HG03565 (cell line): Measurements from ENCODE around the gene C16orf95.

Experiments used
- ATAC-seq: cut with Tn5 transposase; IDR thresholded peaks from one replicate; pipeline ENCODE4 v1.9.1; 2021; ENCODE audit warnings: mild to moderate bottlenecking, moderate library complexity; ENCODE audit not compliant: unreplicated experiment

C16orf95 gene

DNA sequence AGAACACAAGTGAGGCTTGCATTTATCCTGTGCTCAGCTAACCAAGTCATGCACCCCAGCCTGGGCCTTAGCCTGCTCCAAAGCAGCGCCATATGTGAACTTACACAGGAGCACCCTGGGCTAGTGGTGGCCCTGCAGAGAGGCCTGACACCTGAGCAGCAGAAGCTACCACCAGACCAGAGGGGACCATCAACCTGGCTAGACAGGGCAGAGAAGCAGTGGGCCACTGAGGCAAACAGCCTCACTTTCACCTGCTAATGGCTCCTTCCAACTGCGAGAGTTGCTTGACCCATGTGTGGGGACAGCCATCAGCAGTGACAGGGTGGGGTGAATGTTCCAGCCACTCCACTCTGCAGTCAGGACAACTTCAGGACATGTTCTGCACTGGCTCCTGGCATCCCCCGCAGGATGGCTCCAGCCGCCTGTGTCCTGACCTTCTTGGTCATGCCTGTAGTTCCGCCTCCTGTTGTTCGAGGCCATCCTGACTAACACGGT, 2.9 kb upstream of the C16orf95 start:
- no peak for ATAC-seq

DNA sequence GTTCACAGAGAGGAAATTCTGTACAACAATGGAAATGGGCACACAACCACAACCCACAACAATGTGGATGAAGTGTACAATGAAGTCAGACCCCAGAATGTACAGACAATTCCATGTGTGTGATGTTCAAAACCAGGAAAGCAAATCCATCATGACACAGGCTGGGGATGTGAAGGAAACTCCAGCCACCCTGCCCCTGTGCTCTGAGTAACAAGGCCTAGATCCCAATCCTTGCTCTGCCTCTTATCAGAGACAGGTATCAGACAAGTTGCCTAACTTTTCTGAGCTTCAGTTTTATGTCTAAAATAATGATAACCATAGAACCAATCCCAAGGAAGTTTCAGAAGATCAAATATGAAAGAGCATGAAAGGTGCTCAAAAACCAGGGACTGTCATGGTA, 1.8 kb upstream of the C16orf95 start:
- no peak for ATAC-seq

DNA sequence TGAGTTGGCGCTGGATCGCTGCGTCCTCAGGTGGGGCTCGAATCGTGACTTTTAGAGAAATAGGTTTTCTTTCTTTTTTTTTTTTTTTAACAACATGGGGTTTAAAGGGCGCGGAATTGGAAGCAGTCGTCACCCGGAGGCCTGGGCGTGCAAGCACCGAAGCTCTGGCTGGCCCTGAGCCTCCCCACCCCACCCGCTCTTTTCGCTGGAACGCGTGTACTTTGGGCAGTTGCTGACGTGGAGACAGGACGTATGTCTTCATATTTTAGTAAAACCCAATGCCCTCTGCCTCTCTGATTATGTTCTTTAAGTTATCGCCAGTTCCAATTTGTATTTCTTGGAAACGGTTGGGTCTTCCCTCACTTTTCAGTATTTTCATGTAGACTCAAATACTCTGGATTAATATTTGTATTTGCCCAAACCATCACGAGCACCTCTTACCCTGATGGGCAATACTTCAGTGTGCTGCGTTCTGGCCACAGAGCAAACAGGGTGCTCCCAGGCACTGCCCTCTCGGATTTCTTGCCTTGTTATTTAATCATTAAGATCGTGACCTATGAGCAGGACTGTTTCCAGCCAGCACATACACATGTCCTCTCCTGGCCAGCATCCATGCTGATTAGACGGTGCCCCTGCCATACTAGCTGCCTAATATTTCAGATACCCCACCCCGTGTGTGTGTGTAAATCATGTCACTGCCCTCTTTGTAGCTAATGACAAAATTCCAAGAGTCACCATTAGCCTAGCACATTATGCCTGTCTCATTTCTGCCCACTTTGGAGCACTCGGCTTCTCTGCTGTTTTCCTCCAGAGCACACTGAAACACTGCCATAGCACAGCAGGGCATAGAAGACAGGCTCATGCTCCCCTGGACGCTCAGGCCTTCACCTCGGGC, 805 bp upstream of the C16orf95 start:
- ATAC-seq, result peak; percentile 2

DNA sequence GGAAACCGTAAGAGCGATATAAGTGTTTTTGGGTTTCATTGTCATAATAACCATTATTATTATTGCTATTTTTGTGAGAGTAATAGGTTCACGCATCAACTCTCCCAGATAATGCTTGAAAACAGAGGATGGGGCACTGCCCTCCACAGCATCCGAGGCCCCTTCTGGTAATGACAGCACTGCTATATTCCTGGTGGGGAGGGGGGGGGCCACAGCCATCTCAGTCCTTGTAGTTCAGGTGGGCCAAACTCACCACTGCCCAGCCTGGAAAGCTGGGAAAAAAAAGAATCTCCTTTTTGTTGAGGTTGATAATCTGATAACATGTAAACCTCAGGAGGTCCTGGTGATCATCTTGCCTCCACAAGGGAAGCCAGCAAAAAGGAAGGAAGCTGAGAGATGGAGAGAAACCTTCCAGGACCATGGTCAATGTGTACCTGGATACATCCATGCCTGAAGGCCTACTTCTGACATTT, 706 bp downstream of the C16orf95 start:
- ATAC-seq, result no peak

DNA sequence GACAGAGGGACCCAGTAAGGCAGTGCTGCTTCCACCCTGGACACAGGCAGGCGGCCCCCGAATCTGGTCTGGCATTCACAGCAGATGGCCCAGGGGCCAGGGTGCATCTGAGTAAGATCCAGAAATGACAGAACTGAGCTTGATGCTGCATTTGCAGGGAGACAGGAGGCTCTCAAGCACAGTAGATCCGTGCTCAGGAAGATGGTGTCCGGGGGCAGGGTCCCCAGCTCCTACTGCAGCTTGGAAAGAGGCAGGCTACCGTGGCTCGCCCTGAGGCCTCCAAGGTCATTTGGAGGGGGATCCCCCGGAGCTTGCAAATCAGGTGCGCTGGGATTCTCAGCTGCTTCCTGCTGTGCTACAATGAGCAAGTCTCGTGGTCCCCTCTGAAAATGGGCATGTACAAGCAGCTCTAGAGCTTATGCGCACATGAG, 2.2 kb downstream of the C16orf95 start:
- no peak for ATAC-seq

DNA sequence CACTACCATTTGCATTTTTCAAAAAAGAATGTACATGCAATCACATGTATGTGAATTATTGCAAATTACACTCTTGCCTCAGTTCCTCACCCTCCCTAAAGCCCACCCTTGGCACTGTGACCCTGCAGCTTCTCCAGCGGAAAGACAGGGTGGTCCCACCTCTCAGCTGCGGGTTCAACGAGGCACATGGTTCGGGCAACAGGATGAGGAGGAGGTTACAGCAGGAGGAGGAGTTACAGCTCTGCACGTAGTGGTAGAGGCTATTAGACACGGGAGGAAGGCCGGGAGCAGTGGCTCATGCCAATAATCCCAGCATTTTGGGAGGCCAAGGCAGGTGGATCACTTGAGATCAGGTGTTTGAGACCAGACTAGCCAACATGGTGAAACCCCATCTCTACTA, 5.2 kb downstream of the C16orf95 start:
- ATAC-seq, result no peak

DNA sequence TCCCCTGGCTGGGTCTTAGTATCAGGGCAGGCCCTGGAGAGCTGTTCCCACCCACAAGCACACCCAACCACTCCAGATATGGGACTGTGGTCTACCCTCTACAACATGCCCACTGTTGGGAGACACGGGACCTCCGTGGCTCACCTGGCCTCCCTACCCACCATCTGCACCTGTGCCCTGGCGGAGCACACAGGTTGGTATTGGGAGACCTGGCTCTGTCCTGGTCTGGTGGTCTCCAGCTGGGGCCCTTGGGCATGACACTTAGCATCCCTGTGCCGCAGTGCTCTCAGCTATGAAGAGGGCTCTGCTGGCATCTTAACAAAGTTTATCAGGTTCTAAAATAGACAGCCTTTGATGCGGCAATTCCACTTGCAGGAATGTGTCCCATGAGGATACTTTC, 5.8 kb downstream of the C16orf95 start:
- ATAC-seq, result no peak

DNA sequence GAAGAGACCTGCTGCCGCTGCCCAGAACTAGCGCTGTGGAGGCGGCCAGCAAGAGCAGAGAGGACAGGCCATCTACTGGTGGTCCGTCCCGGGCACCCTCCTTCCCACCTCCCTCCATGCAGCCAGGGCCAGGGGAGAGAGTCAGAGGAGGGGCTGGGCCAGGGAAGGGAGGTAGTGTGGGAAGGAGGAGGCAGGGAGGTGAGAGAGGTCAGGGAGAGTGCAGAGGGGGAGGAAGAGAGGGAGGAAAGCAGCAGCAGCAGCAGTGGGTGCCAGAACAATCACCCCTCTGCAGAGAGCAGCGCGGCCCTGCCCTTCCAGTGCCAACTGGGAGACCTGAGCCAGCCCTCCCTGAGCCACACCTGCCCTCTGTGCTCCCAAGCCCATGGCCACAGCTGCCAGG, 6.6 kb downstream of the C16orf95 start:
- no peak for ATAC-seq

DNA sequence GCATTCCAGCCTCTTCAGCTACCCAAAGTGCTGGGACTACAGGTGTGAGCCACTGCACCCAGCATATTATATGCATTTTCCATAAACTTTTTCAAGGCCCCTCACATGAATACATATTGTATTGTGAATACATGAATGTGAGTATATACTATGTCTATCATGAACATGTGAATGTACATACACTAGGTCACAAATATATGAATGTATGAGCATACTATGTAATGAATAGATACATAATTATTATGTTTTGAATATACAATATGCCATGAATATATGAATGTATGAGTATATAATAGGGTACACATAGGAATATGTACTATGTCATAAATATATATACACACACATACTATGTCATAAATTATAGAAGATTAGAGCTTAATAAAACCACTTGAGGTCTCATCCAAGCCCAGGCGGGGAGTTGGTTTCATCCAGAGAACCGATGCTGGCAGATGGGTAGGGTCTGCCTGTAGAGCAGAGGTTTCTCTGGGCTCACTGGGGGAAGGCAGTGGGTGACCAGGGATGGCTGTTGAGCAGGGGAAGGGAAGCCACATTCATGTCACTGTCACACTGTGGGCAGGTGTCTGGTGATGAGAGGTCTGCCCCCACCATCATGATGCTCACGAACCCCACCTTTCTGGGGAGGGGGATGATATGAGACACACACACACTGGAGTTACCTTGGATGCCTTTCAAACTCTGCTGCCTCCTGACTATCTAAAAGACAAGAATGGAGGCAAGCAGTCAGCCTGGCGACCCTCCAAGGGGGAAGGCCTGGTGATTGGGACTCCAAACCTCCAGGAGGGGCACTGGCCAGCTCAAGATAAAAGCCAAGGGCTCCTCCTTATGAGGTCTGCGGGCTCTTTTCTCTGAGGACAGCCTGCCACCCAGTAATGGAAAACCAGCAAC, 7.3 kb downstream of the C16orf95 start:
- no peak for ATAC-seq

DNA sequence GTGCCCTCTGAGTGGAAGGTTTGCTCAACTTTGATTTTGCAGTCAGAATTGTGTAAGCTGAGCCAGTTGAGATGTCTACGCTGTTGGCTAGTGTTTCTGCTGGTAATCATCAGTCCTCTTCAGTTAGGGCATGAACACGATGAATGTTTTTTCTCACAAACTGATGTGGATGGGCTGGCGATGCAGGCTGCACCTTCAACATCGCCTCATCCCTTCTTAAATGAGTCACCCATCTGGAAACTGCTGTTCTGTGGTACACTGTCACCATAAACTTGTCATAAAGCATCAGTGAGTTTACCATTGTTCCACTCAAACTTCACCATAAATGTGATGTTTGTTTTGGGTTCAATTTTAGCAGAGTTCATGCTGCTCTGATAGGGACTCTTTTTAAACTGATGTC, 8.4 kb downstream of the C16orf95 start:
- ATAC-seq, result no peak

DNA sequence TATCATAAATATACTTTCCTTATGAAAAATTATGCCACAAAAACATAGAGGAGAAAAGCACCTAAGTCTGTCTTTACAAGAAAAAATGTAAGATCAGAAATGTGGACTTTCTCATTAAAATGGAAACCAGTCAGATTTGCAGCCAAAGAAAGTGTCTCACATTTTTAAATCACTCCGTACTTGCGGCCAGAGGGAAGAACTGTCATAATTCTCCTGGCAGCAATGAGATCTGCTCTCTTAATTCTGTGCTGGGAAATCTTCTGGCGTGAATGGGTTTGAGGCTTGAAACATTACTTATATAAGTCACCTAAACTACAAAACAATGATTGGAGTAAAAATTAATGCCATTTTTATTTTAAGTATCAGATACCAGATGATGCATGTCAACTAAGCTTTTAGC, 10.7 kb downstream of the C16orf95 start:
- no peak for ATAC-seq

DNA sequence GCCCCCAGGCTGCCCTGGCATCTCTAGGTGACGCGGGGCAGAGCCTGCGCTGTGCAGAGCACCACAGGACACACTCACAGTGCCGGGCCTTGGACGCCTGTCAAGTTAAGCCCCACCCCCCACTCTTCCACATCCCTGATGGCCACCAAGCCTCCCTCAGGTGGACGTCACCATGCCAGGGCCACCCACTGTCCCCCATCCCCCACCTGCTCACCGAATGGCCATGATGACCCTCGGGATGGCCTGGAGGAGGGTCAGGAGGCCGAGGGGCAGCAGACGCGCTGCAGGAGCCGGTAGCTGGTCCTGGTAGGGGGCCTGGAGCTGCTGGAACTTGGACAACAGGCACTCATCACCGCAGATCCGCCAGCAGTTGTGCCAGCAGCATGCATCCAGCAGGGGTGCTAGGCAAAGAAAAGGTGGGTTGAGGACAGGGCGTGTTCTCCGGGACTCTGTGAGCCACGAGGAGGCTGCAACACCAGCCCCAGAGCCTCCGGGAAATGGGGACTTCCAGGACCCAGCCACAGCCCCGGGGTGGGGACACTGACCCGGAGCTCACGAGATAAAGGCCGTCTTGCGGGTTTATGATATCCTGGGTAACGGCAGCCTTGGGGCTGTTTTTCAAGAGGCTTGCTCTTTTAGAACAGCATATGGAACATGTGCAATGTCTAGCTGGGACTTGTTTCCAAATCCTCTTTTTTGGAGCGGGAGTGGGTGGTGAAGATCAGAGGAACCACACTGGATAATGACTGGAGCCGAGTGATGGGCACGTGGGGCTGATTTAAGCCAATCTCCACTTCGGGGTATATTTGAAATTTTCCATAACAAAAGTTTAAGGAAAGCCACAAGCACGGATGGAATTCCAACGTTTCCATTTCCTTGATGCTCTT, 11.4 kb downstream of the C16orf95 start:
- ATAC-seq, result no peak

DNA sequence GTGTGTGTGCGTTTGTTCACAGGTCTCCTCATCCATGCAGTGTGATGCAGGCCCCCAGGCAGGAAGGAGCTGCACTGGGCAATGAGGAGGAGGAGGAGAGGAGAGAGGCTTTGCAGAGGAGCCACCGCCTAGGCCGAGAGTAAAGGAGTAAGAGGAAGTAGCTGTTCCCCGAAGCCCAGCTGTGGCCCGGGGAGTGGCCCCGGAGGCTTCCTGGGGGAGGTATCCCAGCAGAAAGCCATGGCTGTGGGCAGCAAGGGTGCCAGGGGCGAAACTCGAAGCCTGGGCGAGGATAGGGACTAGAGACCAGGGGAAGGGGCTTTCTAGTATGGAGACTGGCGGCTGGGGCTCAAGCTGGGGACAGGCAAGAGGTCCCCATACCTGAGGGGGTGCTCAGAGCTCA, 12.2 kb downstream of the C16orf95 start:
- no peak for ATAC-seq

DNA sequence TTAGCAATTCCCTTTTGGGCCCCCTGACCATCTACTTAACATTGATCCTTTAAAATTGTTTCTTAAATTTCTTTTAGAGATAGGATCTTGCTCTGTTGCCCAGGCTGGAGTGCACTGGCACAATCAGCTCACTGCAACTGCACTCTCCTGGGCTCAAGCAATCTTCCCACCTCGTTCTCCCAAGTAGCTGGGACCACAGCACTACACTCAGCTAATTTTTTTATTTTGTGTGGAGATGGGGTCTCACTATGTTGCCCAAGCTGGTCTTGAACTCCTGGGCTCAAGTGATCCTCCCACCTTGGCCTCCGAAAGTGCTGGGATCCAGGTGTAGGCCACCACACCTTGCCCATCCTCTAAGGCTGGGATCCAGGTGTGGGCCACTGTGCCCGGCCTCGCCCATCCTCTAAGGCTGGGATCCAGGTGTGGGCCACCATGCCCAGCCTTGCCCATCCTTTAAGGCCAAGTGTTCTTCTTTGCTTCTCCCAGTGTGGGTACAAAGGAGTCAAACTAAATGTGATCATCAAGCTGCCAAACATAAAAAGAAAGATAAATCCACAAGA, 13.2 kb downstream of the C16orf95 start:
- no peak for ATAC-seq

DNA sequence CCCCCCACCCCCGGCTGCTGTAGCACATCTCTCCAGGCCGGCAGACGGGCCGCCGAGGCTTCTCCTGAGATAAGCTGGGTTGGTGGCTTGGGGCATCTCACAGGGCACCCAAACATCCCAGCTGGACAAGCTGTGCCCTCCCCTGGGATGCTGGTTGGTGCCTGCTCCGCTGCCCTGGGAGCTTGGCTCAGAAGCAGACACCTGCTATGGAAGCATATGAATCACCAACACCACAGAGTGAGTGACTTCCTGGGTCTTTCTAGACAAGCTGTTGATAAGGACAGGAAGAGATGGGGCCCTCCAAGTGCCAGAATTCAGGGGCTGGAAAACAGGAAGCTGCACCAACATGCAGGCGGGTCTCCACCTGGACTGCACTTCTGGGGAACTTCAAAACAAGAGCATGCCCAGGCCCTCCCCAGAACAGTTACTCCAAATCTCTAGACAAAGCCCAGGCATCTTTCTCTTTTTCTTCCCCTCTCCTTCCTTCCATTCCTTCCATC, 13.7 kb downstream of the C16orf95 start:
- no peak for ATAC-seq

DNA sequence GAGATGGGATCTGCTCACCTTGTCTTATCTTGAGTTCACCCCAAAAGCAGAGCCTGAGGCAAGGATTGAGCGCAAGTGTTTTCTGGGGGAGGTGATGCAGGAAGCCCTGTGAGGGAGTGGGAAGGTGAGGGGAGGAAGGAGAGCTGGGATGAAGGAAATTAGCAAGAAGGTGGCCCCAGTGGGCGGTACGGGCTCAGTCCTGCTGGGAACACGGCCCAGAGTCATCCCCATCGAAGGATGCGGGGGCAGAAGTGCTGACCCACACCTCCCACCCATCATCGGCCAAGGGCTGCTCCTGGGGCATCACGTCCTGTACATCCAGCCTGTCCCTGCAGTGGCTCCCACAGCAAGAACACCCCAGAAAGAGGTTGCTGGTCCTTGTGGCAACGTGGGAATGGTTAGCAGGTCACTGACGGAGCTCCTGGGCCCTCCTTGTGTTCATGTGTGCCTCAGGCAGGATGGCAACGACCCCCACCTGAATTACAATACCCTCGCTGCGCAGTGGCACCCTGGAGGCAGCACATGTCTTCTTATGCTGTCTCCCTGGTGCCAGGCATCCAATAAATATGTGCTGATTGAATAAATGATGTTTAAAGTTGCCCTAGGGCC, 18.2 kb downstream of the C16orf95 start:
- ATAC-seq, result no peak

DNA sequence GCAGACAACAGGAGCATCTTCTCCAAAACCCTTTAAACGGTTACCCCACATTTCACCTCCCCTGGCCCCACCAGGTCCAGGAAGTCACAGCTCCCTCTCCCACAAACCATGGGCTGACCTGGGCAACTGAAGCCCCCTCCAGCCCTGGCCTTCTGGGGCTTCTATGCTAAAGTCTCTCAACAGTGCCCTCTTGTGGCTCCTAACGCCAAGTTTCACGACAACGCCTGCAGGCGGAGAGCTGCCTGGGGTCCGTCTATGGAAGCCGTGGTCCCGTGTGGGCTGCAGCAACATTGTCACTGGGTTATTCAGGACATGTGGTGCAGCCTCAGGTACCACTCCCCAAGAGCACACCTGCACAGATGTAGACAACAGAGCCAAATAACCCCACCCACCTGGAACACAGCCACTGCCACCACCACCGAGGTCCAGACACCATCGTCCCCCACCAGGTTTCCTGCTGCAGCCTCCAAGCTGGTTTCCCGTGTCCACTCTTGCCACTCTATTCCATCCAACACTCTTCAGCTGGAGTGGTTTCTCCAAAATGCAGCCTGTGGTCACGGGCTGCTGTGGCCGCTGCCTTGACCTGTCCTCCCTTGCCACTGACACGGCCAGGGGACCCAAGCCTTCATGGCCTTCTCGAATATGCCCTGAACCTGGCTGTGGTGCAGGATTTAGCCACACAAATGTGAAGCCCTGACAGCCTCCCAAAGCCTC, 19.1 kb downstream of the C16orf95 start:
- ATAC-seq, result no peak

DNA sequence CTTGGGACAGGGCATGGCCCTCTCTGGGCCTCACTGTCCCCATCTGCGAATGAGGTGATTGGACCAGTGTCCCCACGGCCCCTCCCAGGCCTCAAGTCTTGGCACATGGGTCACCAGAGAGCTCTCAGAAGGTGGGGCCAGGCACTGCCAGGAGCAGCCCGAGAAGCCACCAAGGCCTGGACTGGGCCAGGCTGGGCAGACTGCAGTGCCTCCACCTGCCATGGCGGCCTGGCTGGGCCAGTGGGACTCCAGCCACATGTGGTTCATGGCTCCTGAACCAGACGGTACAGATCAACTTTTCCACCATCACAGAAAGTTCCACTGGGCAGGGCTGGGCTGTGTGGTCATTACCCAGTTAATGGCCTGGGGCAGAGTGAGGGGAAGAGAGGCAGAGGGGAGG, 19.8 kb downstream of the C16orf95 start:
- ATAC-seq, result no peak
